ENCODE measurements around the gene DCAF4L1.

GRCh38 chr4:41994461-41994985, 13.0 kb downstream of the DCAF4L1 start:
- TF ChIP-seq POLR2A (IDR thresholded peaks at IDR 0.05) = no peak
- TF ChIP-seq, protein P1, sequence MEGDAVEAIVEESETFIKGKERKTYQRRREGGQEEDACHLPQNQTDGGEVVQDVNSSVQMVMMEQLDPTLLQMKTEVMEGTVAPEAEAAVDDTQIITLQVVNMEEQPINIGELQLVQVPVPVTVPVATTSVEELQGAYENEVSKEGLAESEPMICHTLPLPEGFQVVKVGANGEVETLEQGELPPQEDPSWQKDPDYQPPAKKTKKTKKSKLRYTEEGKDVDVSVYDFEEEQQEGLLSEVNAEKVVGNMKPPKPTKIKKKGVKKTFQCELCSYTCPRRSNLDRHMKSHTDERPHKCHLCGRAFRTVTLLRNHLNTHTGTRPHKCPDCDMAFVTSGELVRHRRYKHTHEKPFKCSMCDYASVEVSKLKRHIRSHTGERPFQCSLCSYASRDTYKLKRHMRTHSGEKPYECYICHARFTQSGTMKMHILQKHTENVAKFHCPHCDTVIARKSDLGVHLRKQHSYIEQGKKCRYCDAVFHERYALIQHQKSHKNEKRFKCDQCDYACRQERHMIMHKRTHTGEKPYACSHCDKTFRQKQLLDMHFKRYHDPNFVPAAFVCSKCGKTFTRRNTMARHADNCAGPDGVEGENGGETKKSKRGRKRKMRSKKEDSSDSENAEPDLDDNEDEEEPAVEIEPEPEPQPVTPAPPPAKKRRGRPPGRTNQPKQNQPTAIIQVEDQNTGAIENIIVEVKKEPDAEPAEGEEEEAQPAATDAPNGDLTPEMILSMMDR (IDR thresholded peaks at IDR 0.05) = no peak
